ENCODE measurements around the gene NIPSNAP2.

DNA sequence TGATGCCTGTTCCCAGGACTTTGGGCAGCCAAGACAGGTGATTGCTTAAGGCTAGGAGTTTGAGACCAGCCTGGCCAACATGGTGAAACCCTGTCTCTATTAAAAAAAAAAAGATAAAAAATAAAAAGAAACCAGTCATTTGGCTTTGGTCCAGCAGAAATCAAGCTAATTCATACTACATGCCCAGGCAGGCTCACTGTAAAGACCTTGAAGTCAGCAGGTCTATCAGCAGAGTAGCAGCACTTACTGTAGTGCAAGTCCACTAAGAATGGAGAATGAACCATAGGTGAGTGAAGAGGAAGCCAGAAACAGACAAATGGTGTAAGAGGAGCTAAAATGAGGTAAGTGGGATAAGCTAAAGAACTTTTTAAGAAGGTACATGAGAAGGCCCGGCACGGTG lies 62.2 kb downstream of the NIPSNAP2 start:
- TF ChIP-seq ZNF274 (IDR thresholded peaks at IDR 0.05; ENCODE audit: low read depth, low read length) (no peak), SUZ12 (IDR thresholded peaks at IDR 0.05; ENCODE audit: extremely low read depth, insufficient read depth, insufficient read length) (no peak)

Data from NT2/D1 (cell line).